Activated naive CD8-positive, alpha-beta T cell (primary cell): ENCODE measurements around the gene MELTF.

Source experiments
- H3K27ac Mint-ChIP-seq: one replicate; pipeline ENCODE4 v1.8.0; 2021; ENCODE audit warnings: mixed read lengths
- H3K27me3 Mint-ChIP-seq: one replicate; pipeline ENCODE4 v1.8.0; 2021; ENCODE audit warnings: mixed read lengths
- H3K36me3 Mint-ChIP-seq: one replicate; pipeline ENCODE4 v1.8.0; 2021; ENCODE audit warnings: mixed read lengths
- H3K4me1 Mint-ChIP-seq: one replicate; pipeline ENCODE4 v1.8.0; 2021; ENCODE audit warnings: low read depth, mixed read lengths
- H3K4me3 Mint-ChIP-seq: one replicate; pipeline ENCODE4 v1.8.0; 2021; ENCODE audit warnings: mild to moderate bottlenecking, mixed read lengths
- H3K9me3 Mint-ChIP-seq: one replicate; pipeline ENCODE4 v1.8.0; 2021; ENCODE audit warnings: low read depth, mixed read lengths

Gene MELTF

DNA sequence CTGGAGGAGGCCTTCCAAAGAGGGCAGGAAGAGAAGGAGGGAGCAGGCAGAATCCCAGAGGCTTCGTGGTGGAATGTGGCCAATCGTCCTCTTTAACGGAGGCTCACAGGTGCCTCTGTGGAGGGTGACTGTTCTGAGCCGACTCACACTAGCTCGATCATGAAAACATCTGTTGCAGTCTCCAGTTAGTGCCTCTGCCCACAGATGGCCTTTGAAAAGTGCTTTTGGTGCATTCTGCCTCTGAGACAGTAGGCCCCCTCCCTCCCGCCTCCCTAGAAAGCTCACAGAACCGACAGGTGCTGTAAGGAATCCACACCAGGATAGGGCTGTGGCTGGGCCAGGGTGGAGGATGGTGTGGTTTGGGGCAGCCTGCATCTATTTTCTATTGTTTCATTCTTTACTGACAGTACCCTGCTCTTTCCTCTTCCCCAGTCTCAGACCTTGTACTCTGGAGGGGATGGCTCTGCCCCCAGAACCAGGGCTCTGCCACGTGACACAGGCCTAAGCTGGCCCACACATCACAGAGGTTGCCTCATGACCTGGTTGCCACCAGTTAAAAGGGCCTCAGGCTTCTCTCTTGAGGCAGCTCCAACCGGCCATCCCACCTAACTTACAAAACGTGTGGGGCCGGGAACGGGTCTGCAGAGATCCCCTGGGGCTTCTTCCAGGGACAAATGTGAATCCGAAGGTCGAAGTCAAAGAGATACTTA, 33.8 kb downstream of the MELTF start:
- H3K4me3 Mint-ChIP-seq: no peak overlapping the region
- H3K36me3 Mint-ChIP-seq: no peaks in the 10 kb centered on the region
- no peak overlapping the region for H3K27ac Mint-ChIP-seq
- H3K27me3 Mint-ChIP-seq: no peaks in the 10 kb centered on the region
- H3K9me3 Mint-ChIP-seq: no peaks in the 10 kb centered on the region
- H3K4me1 Mint-ChIP-seq: no peaks in the 10 kb centered on the region

DNA sequence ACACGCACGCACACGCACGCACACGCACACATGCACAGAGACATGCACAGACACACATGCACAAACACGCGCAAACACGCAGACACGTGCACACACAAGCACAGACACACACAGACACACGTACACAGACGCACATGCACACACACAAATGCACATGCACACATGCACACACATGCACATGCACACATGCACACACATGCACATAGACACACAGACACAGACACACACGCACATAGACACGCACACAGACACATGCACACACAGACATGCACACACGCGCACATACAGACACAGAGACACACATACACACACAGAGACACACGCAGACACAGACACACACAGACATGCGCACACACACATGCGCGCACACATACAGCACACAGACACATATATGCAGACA, 34.6 kb downstream of the MELTF start:
- Mint-ChIP-seq H3K27ac (no peak overlapping the region), H3K9me3 (no peaks in the 10 kb centered on the region), H3K27me3 (no peaks in the 10 kb centered on the region), H3K4me3 (no peak overlapping the region), H3K4me1 (no peaks in the 10 kb centered on the region), H3K36me3 (no peaks in the 10 kb centered on the region)

DNA sequence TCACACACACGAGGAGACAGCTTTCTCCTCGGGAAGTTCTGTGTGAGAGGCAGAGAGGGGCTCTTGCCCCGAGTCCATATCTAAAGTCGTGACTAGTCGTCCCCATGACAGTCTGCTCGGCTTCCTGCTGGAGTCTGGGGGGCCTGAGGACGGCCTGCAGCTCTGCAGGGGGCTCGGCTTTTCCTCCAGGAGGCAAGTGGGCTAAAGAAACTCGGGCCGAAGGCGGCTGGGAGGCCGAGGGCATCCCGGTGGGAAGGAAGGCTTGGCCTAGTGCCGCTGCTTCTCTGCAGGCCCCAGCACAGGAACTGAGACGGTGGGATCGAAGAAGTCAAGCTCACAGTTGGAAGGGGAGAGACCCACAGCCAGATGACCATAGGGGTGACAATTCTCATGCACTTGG, 35.6 kb downstream of the MELTF start:
- no peaks in the 10 kb centered on the region for H3K4me1 Mint-ChIP-seq
- no peak overlapping the region for H3K4me3 Mint-ChIP-seq
- H3K9me3 Mint-ChIP-seq: no peaks in the 10 kb centered on the region
- H3K27me3 Mint-ChIP-seq: no peaks in the 10 kb centered on the region
- H3K27ac Mint-ChIP-seq: no peak overlapping the region
- H3K36me3 Mint-ChIP-seq: no peaks in the 10 kb centered on the region

DNA sequence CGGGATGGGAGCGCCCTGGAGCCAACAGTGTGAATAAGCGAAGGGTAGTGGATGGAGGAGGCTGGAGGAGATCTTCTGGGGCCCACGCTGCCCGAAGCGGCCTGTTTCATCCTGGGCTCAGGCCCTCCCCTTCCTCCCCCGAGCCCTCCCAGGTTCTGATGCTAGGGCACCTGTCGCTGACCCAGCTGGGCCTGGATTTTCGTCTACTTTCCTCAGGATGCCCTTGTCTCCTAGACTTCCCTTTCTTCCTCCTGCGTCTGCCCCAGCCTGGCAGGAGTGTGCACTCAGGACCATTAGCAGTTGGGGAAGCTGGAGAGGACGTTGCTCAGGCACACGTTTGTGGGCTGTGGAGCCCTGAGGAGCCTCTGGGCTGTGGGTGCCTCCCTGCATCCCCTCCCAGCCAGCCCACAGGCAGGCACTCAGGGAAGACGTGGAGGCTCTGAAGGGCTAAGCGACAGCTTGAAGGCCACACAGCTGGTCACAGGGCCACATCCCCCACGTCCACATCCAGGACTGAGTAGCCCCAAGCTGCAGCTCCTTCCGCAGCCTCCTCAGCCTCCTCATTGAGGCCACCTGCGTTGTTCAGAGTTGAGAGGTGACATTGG, 37.1 kb downstream of the MELTF start:
- no peaks in the 10 kb centered on the region for H3K9me3 Mint-ChIP-seq
- H3K36me3 Mint-ChIP-seq: no peaks in the 10 kb centered on the region
- no peak overlapping the region for H3K27ac Mint-ChIP-seq
- H3K4me1 Mint-ChIP-seq: no peaks in the 10 kb centered on the region
- H3K27me3 Mint-ChIP-seq: no peaks in the 10 kb centered on the region
- no peak overlapping the region for H3K4me3 Mint-ChIP-seq

DNA sequence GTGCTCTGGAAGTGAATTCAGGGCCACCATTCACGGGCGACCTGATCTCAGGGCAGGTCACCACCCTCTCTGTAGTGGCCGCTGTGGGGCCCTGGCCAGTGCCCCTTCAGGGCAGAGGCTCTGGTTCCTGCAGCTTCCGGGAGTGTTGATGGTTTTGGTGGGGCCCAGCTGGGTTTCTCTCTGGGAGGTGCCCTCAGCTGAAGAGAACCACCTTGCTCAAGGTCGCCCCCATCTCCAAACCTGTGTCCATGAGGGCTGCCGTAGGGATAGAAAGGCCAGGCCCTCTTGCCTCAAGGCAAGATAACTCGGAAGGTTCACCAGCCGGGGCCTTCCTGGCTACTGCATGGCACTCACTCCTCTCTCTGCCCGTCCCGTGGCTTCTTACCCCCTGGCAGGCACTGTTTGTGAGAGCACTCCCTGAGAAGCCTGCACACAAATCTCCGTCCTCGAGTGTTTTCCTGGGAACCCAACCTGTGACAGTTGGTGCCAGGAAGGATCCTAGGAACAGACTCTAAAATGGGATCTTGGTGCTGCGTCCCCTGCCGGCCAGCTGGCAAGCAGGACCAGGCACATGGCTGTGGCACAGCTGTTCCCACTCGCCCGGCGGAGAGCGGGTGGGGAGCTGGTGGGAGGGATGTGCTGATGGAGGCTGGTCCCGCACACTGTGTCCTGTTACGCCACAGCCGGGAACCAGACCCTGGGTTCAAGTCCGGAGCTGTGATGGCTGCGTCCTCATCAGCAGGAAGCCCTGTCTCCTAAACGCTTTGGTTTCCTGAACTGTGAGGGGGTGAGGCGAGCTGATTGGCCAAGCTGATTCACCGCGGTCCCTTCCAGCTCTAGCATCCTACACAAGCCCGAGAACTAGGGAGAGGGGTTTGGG, 37.8 kb downstream of the MELTF start:
- Mint-ChIP-seq H3K9me3 (no peaks in the 10 kb centered on the region), H3K4me1 (no peaks in the 10 kb centered on the region), H3K27me3 (no peaks in the 10 kb centered on the region), H3K27ac (no peak overlapping the region), H3K4me3 (no peak overlapping the region), H3K36me3 (no peaks in the 10 kb centered on the region)

DNA sequence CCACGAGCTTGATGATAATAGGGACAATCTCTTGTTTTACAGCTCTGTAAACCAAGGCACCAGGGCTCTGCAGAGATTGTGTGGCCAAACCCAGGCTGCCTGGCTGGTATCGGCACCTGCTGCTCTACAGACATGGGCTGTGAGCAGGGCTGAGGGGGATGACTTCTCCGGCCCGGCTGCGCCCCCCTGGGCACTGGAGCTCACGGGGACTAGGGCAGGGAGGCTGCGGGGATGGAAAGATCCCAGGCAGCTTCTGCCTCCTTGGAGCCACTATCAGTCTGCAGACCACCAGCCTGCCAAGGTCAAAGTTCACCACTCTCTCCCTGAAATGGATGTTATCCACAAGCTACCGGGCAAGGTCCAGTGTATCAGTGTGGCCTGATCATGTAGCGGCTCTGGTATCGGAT, 39.0 kb downstream of the MELTF start:
- no peak overlapping the region for H3K27ac Mint-ChIP-seq

DNA sequence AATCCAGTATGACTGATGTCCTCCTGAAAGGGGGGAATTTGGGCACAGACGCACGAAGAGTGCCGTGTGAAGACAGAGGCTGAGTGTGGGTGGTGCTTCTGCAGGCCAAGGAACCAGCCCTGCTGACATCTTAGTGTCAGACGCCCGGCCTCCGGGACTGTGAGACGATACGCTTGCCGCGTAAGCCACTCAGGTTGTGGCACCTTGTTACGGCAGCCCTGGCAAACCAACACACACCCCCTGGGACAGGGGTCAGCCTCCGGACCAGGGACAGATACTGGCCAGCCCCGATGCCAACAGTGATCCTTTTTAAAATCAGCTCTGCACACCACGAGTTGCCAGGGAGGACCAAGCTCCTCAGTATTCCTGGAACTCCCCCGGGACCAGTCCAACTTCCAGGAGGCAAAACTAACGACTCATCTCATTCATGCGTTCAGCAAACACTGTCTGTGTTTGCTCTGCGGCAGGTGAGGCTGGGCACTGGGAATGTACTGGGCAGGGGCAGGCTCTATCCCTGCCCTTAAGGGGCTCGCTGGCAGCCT, 39.8 kb downstream of the MELTF start:
- Mint-ChIP-seq H3K4me1 (no peaks in the 10 kb centered on the region), H3K36me3 (no peaks in the 10 kb centered on the region), H3K4me3 (no peak overlapping the region), H3K9me3 (no peaks in the 10 kb centered on the region), H3K27me3 (no peaks in the 10 kb centered on the region), H3K27ac (no peak overlapping the region)

More for the DNA sequence above, 39.0 kb downstream of the MELTF start:
- H3K9me3 Mint-ChIP-seq: no peaks in the 10 kb centered on the region
- H3K4me3 Mint-ChIP-seq: no peak overlapping the region
- no peaks in the 10 kb centered on the region for H3K36me3 Mint-ChIP-seq
- H3K4me1 Mint-ChIP-seq: no peaks in the 10 kb centered on the region
- H3K27me3 Mint-ChIP-seq: no peaks in the 10 kb centered on the region

DNA sequence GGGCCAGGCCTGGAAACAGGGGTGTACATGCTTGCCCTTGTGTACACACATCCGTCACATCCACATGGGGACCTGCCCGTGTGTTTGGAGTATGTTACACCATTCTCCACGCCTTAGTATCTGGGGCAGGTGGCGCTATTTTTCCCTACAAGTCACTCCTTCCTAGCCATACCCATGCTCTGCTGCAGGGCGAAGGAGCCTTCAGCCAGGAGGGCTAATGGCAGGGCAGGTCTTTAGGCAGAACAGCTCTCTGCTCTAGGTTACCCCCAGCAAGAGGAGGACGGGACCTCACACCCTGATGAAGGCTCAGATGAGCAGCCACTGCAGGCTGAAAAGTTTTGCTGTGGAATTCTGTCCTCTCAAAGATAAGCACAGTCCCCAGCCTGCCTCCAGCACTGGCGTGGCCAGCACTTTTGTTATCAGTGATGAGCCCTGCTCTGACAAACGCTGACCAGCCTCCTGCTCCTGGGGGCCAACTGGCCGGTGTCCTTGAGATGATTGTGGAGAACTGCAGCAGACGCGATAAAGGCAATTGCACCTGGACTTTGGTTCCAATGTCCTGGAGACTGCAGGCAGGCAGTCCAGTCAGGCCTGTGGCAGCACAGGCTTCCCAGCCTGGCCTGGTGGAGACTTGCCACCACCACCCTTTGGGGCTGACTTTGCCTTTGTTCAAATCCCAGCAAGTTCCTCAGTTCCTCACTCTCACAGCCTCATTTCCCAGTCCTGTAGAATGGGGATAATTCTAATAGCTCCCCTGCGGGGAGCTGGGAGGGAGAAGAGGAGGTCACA, 41.2 kb downstream of the MELTF start:
- peaks cover 3% of the 10 kb centered on the region for H3K9me3 Mint-ChIP-seq
- no peaks in the 10 kb centered on the region for H3K4me1 Mint-ChIP-seq
- no peak overlapping the region for H3K4me3 Mint-ChIP-seq
- no peak overlapping the region for H3K27ac Mint-ChIP-seq
- no peaks in the 10 kb centered on the region for H3K36me3 Mint-ChIP-seq
- H3K27me3 Mint-ChIP-seq: no peaks in the 10 kb centered on the region

DNA sequence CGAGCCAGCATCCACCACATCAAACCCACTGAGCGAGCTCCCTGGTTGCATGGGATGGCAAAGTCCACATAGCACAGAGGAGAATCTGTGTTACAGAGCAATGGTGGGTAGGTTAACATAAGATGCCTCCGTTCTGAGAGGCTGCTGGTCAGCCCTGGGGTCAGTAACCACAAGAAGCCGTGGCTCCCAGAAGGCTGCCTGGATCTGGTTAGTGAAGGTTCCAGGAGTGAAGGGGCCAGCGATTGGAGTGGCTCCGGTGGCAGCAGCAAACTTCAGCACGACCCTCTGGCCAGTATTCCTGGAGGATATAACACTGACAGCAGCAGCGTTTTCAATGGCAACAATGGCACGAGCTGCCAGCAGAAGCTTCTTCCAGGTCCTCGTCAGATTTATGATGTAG, 42.6 kb downstream of the MELTF start:
- H3K4me3 Mint-ChIP-seq: no peak overlapping the region
- H3K36me3 Mint-ChIP-seq: peaks cover 4% of the 10 kb centered on the region
- H3K27me3 Mint-ChIP-seq: no peaks in the 10 kb centered on the region
- H3K9me3 Mint-ChIP-seq: peaks cover 6% of the 10 kb centered on the region
- no peak overlapping the region for H3K27ac Mint-ChIP-seq
- no peaks in the 10 kb centered on the region for H3K4me1 Mint-ChIP-seq

DNA sequence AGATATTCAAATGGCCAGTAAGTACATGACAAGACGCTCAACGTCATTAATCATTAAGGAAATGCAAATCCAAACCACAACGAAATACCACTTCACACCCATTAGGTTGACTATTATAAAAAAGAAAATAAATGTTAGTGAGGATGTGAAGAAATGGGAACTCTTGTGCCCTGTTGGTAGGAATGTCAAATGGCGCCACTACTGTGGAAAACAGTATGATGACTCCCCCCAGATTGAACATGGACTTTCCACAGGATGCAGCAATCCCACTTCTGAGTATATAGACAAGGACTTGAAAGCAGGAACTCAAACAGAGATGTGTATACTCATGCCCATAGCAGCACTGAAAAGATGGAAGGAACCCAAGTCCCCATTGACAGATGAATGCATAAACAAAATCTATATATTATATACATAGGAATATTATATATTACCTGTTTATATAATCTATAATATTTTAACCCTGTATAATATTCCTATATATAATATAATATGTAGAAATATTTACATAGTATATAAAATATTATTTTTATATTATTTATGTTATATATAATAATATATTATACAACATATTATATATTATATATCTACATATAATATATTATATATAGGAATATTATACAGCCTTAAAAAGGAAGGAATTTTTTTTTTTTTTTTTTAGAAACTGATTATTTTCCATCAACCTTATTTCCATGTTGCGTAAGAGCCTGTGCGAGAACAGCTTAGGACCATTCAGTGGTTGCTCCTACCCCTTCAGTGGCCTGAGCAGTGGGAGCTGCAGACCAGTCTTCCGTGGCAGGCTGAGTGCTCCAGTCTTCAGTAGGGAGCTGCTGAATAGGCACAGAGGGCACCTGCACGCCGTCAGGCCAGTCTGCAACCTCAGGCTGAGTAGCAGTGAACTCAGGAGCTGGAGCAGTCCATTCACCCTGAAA, 43.4 kb downstream of the MELTF start:
- Mint-ChIP-seq H3K27me3 (peaks cover 4% of the 10 kb centered on the region), H3K4me1 (no peaks in the 10 kb centered on the region), H3K9me3 (peaks cover 6% of the 10 kb centered on the region), H3K27ac (no peak overlapping the region), H3K36me3 (peaks cover 6% of the 10 kb centered on the region), H3K4me3 (no peak overlapping the region)

DNA sequence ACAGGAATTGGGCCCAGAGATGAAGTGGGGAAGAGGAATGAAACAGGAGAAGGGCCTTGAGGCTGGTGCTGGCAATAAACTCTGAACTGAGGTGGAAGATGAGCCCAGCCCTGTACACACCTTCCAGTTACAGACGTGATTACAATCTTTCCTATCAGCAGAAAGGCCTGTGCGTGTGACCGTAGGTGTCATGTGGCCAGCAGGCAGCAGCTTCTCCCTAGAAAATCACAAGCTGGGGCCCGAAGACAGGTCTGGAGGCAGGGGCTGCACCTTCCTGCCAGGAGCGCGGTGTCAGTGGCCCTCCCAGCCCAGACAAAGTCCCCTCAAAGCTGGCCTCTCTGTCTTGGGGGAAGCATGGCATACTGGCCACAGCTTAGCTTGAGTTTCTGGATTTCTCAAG, 44.3 kb downstream of the MELTF start:
- H3K27me3 Mint-ChIP-seq: peaks cover 7% of the 10 kb centered on the region

DNA sequence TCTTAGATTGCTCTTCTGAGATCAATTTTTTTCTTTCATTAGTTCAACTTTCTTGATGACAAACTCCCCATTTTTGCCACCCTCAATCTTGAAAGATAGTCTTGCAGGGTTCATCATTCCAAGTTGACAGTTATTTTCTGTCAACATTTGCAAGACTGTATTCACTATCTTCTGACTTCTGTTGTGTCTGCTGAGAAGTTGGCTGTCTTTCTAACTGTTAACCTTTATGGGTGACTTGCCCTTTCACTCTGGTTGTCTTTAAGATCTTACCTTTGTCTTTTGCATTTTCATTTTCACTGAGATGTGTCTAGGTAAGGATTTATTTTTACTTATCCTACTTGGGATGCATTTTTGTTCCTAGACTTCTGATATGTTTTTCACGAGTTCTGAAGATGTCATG, 46.4 kb downstream of the MELTF start:
- Mint-ChIP-seq H3K27me3 (peaks cover 7% of the 10 kb centered on the region), H3K4me1 (peaks cover 2% of the 10 kb centered on the region), H3K4me3 (no peak overlapping the region), H3K36me3 (peaks cover 6% of the 10 kb centered on the region), H3K9me3 (peaks cover 6% of the 10 kb centered on the region), H3K27ac (no peak overlapping the region)

More for the DNA sequence above, 44.3 kb downstream of the MELTF start:
- Mint-ChIP-seq H3K27ac (no peak overlapping the region), H3K9me3 (peaks cover 6% of the 10 kb centered on the region), H3K4me3 (no peak overlapping the region), H3K36me3 (peaks cover 6% of the 10 kb centered on the region), H3K4me1 (no peaks in the 10 kb centered on the region)

DNA sequence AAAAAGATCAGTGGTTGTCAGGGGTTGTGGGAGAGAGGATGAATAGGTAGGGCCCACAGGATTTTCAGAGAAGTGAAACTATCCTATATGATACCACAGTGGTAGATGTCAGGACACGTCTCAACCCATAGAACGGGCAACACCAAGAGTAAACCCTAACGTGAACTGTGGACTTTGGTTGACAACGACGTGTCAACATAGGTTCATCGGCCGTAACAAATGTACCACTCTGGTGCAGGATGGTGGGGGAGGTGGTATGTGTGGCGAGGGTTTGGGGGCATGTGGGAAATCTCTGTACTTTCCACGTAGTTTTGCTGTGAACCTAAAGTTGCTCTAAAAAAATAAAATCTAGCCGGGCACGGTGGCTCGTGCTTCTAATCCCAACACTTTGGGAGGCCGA, 48.0 kb downstream of the MELTF start:
- Mint-ChIP-seq H3K9me3 (peaks cover 6% of the 10 kb centered on the region), H3K4me1 (peaks cover 2% of the 10 kb centered on the region), H3K4me3 (no peak overlapping the region), H3K36me3 (peaks cover 6% of the 10 kb centered on the region), H3K27ac (no peak overlapping the region), H3K27me3 (peaks cover 8% of the 10 kb centered on the region)

DNA sequence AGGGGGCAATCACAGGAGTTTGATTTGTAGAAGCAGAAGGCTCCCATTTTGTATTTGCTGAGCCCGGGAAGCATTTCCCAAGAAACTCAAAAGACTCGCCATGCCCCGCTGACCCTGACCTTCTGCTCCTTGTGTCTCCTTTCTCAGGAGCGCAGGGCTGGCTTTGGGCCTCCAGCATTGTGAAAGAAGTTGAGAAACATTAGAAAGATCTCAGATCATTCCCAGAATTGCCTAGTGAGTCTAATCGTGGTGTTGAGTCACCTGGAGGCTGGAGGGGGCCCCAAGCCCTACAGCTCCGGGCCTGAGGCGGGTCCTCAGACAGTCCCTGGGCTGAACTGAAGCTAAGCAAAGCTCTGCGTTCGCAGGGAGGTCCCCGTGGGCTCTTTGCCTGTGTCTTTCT, 50.1 kb downstream of the MELTF start:
- H3K9me3 Mint-ChIP-seq: peaks cover 6% of the 10 kb centered on the region
- H3K27ac Mint-ChIP-seq: no peak overlapping the region
- peaks cover 2% of the 10 kb centered on the region for H3K4me1 Mint-ChIP-seq
- H3K36me3 Mint-ChIP-seq: peaks cover 6% of the 10 kb centered on the region
- peaks cover 11% of the 10 kb centered on the region for H3K27me3 Mint-ChIP-seq
- no peak overlapping the region for H3K4me3 Mint-ChIP-seq
